Measurements from ENCODE around the gene FIGNL2.
A peak's percentile ranks its signal among the peaks of the same experiment; 100 is the strongest.

FIGNL2 gene

GRCh38 chr12:51820526-51821439 is 27.7 kb downstream of the FIGNL2 start:
- no peaks in the 10 kb centered on the region for H3K9me3 ChIP-seq (ENCODE audit: severe bottlenecking)
- peak overlapping the region; percentile 47 for H3K27ac ChIP-seq (ENCODE audit: poor library complexity, severe bottlenecking)
- no peaks in the 10 kb centered on the region for H3K36me3 ChIP-seq (ENCODE audit: low read depth)
- TF ChIP-seq CTCF (IDR thresholded peaks at IDR 0.05; ENCODE audit: poor library complexity, severe bottlenecking), result peak; percentile 87
- H3K4me1 ChIP-seq (ENCODE audit: insufficient read depth, poor library complexity, severe bottlenecking), result no peaks in the 10 kb centered on the region
- H3K27me3 ChIP-seq (ENCODE audit: insufficient read depth, poor library complexity, severe bottlenecking), result no peaks in the 10 kb centered on the region
- ATAC-seq (ENCODE audit: low read depth), result peak; percentile 54
- no peak for DNase-seq (ENCODE audit: low spot score)
- H3K4me3 ChIP-seq (ENCODE audit: severe bottlenecking), result peak overlapping the region; percentile 85

- ATAC-seq (ENCODE audit: low read depth) (no peak), DNase-seq (ENCODE audit: low spot score) (no peak)
- Histone ChIP-seq H3K4me3 (ENCODE audit: severe bottlenecking) (peak overlapping the region; percentile 85), H3K4me1 (ENCODE audit: insufficient read depth, poor library complexity, severe bottlenecking) (no peaks in the 10 kb centered on the region), H3K27me3 (ENCODE audit: insufficient read depth, poor library complexity, severe bottlenecking) (no peaks in the 10 kb centered on the region), H3K27ac (ENCODE audit: poor library complexity, severe bottlenecking) (peak overlapping the region; percentile 47), H3K36me3 (ENCODE audit: low read depth) (no peaks in the 10 kb centered on the region), H3K9me3 (ENCODE audit: severe bottlenecking) (no peaks in the 10 kb centered on the region)
- TF ChIP-seq CTCF (IDR thresholded peaks at IDR 0.05; ENCODE audit: poor library complexity, severe bottlenecking), result no peak
Measured at GRCh38 chr12:51819736-51820525, 28.6 kb downstream of the FIGNL2 start.

GRCh38 chr12:51818566-51819300 is 29.8 kb downstream of the FIGNL2 start:
- no peak overlapping the region for H3K4me3 ChIP-seq (ENCODE audit: severe bottlenecking)
- DNase-seq (ENCODE audit: low spot score), result no peak
- no peak overlapping the region for H3K27ac ChIP-seq (ENCODE audit: poor library complexity, severe bottlenecking)

GRCh38 chr12:51818086-51818485 is 30.4 kb downstream of the FIGNL2 start:
- H3K27me3 ChIP-seq (ENCODE audit: insufficient read depth, poor library complexity, severe bottlenecking), result no peaks in the 10 kb centered on the region
- no peaks in the 10 kb centered on the region for H3K36me3 ChIP-seq (ENCODE audit: low read depth)
- no peak overlapping the region for H3K27ac ChIP-seq (ENCODE audit: poor library complexity, severe bottlenecking)
- H3K9me3 ChIP-seq (ENCODE audit: severe bottlenecking), result no peaks in the 10 kb centered on the region
- no peak for TF ChIP-seq CTCF (IDR thresholded peaks at IDR 0.05; ENCODE audit: poor library complexity, severe bottlenecking)
- no peaks in the 10 kb centered on the region for H3K4me1 ChIP-seq (ENCODE audit: insufficient read depth, poor library complexity, severe bottlenecking)
- ATAC-seq (ENCODE audit: low read depth) (no peak), DNase-seq (ENCODE audit: low spot score) (no peak)
- H3K4me3 ChIP-seq (ENCODE audit: severe bottlenecking), result no peak overlapping the region

More at GRCh38 chr12:51818566-51819300, 29.8 kb downstream of the FIGNL2 start:
- H3K36me3 ChIP-seq (ENCODE audit: low read depth), result no peaks in the 10 kb centered on the region
- H3K4me1 ChIP-seq (ENCODE audit: insufficient read depth, poor library complexity, severe bottlenecking), result no peaks in the 10 kb centered on the region
- no peak for TF ChIP-seq CTCF (IDR thresholded peaks at IDR 0.05; ENCODE audit: poor library complexity, severe bottlenecking)
- H3K9me3 ChIP-seq (ENCODE audit: severe bottlenecking), result no peaks in the 10 kb centered on the region
- no peak for ATAC-seq (ENCODE audit: low read depth)
- no peaks in the 10 kb centered on the region for H3K27me3 ChIP-seq (ENCODE audit: insufficient read depth, poor library complexity, severe bottlenecking)

Measured in RWPE2 (cell line).